Measurements from ENCODE around the gene RPS6KA2.
A peak's percentile ranks its signal among the peaks of the same experiment; 100 is the strongest.

The RPS6KA2 gene

DNA sequence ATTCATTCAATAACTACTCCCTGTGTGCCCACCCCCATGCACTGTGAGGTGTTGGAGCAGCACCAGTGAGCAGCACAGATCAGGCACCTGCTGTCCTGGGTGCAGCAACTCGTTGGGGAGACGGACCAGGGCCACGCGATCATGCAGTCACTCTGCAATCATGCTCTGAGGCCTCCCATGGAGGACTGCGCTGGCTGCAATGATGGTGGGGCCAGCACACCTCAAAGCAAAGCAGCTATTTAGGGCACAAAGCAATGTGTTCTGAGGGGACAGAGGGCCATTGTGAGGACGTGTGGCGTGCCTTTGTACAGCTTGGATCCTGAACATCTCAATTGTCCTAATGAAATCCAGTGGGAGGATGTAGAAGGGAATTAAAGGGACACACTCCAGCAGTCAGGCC lies 203.3 kb downstream of the RPS6KA2 start:
- DNase-seq (ENCODE audit: low read depth in 2 of 2) = no peak
- H3K4me3 ChIP-seq (replicated peaks in 1 of 2; ENCODE audit: low read depth in 2 of 2, low read length in 2 of 2) = no peak overlapping the region

DNA sequence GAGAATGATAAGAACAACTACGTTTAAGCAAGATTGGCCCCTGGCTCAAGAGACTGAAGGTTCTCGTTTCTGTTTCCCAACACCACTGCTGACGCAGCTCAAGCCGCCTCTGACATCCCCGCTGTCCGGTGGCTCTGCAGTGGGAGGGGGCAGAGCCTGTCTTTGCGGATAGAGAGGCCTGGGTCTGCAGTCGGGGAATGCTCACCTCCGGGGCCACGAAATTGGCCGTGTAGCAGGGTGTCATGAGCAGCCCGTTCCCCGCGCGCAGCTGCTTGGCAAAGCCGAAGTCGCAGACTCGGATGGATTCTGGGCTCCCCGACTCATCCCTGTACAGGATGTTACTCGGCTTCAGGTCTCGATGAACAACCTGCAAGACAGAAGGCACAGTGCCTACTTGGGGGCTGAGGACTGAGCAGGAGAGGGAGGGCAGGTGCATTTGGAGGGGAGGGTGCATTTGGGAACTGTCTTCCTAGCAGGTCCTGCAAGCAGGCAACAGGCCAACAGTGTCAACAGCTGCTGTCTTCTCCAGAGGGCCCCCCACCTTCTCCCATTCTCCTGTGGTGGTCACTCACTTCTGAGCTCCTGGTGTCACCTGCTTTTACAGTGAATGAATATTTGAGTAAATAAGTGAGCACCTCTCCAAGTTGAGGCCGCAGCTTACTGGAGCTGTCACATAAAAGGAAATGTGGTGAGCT lies 203.9 kb downstream of the RPS6KA2 start:
- no peak overlapping the region for H3K4me3 ChIP-seq (replicated peaks in 1 of 2; ENCODE audit: low read depth in 2 of 2, low read length in 2 of 2)
- no peak for DNase-seq (ENCODE audit: low read depth in 2 of 2)
- TF ChIP-seq, protein P1, sequence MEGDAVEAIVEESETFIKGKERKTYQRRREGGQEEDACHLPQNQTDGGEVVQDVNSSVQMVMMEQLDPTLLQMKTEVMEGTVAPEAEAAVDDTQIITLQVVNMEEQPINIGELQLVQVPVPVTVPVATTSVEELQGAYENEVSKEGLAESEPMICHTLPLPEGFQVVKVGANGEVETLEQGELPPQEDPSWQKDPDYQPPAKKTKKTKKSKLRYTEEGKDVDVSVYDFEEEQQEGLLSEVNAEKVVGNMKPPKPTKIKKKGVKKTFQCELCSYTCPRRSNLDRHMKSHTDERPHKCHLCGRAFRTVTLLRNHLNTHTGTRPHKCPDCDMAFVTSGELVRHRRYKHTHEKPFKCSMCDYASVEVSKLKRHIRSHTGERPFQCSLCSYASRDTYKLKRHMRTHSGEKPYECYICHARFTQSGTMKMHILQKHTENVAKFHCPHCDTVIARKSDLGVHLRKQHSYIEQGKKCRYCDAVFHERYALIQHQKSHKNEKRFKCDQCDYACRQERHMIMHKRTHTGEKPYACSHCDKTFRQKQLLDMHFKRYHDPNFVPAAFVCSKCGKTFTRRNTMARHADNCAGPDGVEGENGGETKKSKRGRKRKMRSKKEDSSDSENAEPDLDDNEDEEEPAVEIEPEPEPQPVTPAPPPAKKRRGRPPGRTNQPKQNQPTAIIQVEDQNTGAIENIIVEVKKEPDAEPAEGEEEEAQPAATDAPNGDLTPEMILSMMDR (IDR thresholded peaks at IDR 0.05; ENCODE audit: low read depth, low read length) = no peak

More for the DNA sequence above, 203.3 kb downstream of the RPS6KA2 start:
- TF ChIP-seq, protein P1 (IDR thresholded peaks at IDR 0.05; ENCODE audit: low read depth, low read length) = no peak

DNA sequence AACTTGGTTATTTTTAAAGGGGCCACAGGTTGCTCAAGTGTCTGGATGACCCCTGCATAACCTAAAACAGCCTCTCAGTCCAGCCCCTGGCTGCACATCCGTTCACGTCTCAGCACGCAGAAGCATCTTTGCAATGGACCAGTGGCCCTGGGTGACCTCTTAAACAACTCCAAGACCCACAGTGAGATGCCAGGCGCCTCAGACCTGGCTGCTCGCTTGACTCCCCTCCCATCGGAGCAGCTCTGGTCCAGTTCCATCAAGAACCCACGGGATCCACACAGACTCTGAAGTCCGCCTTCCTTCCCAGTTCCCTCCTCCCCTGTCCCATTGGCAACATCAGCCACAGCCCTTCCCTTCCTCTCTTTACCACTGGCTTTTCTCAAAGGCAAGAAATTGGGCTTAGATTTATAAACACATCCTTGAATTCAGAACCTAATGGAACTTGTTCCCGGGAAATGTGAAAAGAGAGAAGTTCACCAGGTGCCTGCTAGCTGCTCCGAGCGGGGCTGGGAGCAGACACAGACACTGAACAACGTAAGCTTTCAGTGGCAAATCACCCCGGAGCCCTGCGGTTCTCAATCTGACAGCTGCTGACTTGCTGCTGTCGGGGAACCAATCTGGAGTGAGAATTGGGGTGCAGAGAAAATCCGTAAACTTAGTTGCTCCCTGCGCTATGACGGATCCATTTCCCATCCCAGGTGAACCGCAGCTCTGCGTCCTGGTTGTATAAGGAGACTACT lies 204.7 kb downstream of the RPS6KA2 start:
- TF ChIP-seq, protein P1 (IDR thresholded peaks at IDR 0.05; ENCODE audit: low read depth, low read length) = no peak
- H3K4me3 ChIP-seq (replicated peaks in 1 of 2; ENCODE audit: low read depth in 2 of 2, low read length in 2 of 2) = no peak overlapping the region
- DNase-seq (ENCODE audit: low read depth in 2 of 2) = no peak

DNA sequence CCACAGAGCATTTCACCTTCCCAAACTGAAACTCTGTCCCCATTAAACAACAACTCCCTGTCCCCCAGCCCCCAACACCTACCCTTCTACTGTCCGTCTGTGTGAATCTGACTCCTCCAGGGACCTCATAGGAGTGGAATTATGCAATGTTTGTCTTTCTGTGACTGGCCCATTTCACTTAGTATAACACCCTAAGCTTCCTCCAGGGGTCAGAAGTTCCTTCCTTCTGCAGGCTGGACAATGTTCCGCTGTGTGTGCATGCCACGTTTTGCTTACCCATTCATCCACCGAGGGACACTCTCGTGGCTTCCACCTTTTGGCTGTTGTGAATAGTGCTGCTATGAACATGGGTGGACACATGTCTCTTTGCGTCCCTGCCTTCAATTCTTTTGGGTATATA lies 206.7 kb downstream of the RPS6KA2 start:
- TF ChIP-seq, protein P1 (IDR thresholded peaks at IDR 0.05; ENCODE audit: low read depth, low read length) = peak; percentile 31
- DNase-seq (ENCODE audit: low read depth in 2 of 2) = peak; percentile 41 to 70
- no peak overlapping the region for H3K4me3 ChIP-seq (replicated peaks in 1 of 2; ENCODE audit: low read depth in 2 of 2, low read length in 2 of 2)

DNA sequence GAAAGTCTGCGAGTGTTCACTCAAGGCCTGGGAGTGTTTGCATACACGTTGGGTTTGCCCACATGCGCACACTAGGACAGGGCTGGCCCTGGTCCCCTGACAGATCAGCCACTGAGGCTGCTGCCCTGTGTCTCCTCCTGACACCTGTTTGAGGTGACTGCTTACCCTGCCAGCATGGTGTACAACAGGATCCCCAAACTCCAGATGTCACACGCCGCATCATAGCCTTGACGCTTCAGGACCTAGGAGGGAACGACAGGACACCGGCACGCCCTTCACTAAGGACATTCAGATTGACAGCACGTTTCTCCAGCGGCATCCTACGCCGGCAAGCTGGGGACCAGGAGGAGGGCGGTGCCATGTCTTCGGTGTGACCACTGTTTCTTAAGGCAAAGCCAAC lies 207.3 kb downstream of the RPS6KA2 start:
- TF ChIP-seq, protein P1 (IDR thresholded peaks at IDR 0.05; ENCODE audit: low read depth, low read length) = no peak
- no peak for DNase-seq (ENCODE audit: low read depth in 2 of 2)

DNA sequence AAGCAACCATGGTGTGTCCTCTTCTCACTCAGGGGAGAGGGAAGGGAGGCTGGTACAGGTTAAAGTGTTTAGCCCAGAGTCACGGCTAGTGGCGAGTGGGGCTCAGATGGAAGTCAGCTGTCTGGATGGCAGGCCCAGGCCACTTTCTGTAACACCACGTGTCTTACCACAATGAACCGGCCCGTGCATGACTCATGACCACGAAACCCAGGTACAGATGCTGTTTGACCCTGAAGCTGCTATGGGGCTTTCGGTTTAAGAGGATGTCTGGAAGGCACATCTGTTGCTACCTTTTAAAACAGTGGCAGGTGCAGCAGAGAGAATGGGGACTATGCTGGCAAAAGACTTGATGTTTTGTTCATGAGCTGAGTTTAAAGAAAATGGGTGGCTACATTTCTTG lies 207.8 kb downstream of the RPS6KA2 start:
- TF ChIP-seq, protein P1 (IDR thresholded peaks at IDR 0.05; ENCODE audit: low read depth, low read length) = no peak
- peak in 1 of 2 donors; percentile 35 for DNase-seq (ENCODE audit: low read depth in 2 of 2)
- H3K4me3 ChIP-seq (replicated peaks in 1 of 2; ENCODE audit: low read depth in 2 of 2, low read length in 2 of 2) = no peak overlapping the region

More for the DNA sequence above, 207.3 kb downstream of the RPS6KA2 start:
- H3K4me3 ChIP-seq (replicated peaks in 1 of 2; ENCODE audit: low read depth in 2 of 2, low read length in 2 of 2) = no peak overlapping the region
